ENCODE data around the gene OSBPL5. TPM values are rescaled to one million over a fixed set of nuclear protein-coding genes. Genes with fewer than 3 reads are reported as not detected.

Gene OSBPL5
- total RNA-seq, 1 donor: 49.7 TPM

DNA sequence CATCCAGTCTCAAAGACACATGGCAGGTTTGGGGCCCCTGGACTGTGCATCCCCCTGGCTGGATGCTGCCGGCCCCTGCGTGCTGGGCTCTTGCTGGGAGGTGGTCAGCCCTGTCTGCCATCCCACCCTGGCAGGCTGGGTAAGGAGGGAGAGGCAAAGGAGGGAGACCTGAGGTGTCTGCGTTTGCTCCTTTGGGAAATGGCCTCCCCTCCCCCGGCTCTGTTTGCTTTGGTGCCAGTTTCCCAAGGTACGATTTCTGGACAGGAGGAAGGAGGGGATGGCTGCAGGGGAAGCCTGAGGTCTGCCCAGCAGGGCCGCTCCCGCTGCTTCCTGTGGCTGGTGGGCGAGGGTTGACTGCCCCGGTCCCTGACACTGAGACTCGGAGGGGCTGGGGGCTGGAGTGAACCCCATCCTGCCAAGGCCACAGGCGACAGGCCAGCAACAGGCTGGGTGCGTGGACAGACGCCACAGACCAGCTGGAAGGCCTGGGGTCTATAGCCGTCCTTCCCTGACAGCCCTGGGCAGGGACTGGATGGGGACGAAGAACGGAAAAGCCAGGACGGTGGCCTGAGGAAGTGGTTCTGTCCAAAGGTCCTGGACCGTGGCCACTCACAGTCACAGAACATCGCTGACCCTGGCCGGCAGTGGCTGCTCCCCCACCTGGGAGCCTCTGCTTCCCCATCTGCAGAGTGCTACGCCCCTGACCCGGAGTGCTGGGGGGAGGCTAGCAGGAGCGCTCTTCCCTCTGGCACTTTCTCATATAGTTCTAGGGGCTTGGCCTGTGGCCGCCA is 38.0 kb downstream of the OSBPL5 start:
- no peak overlapping the region for H3K4me3 ChIP-seq (ENCODE audit: low read depth, low read length)
- DNase-seq (ENCODE audit: low read depth): no peak
- TF ChIP-seq, protein P1, sequence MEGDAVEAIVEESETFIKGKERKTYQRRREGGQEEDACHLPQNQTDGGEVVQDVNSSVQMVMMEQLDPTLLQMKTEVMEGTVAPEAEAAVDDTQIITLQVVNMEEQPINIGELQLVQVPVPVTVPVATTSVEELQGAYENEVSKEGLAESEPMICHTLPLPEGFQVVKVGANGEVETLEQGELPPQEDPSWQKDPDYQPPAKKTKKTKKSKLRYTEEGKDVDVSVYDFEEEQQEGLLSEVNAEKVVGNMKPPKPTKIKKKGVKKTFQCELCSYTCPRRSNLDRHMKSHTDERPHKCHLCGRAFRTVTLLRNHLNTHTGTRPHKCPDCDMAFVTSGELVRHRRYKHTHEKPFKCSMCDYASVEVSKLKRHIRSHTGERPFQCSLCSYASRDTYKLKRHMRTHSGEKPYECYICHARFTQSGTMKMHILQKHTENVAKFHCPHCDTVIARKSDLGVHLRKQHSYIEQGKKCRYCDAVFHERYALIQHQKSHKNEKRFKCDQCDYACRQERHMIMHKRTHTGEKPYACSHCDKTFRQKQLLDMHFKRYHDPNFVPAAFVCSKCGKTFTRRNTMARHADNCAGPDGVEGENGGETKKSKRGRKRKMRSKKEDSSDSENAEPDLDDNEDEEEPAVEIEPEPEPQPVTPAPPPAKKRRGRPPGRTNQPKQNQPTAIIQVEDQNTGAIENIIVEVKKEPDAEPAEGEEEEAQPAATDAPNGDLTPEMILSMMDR (IDR thresholded peaks at IDR 0.05; ENCODE audit: insufficient read depth, low read depth, low read length): no peak

DNA sequence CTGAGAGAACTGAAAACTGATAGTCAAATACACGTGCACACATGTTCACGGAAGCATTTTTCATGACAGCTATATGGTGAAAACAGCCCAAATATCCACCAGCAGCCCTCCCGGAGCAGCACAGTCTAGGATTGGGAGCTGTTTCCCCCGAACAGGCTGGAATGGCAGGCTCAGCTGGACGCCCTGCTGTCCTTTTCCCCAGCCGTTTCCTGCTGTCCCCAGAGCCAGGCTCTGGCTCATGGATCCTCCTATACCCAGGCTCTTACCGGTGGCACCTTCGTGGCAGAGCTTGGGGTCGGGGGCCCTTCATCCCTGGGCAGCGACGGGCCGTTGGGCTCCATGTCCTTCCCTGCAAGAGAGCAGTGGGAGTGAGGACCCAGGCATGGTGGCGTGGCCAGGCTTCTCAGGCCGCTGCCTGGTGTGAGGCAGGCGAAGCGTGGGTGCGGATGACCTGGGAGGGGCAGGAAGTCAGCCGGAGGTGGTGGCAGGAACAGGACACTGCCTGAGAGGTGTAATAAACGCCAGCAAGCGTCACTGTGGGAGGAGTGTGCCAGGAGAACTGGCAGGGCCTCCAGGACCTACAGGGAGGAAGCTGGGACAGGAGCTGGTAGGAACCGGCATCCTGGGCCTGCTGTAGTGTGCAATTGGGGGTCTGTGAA is 38.8 kb downstream of the OSBPL5 start:
- no peak overlapping the region for H3K4me3 ChIP-seq (ENCODE audit: low read depth, low read length)
- DNase-seq (ENCODE audit: low read depth): no peak
- TF ChIP-seq, protein P1 (IDR thresholded peaks at IDR 0.05; ENCODE audit: insufficient read depth, low read depth, low read length): no peak

DNA sequence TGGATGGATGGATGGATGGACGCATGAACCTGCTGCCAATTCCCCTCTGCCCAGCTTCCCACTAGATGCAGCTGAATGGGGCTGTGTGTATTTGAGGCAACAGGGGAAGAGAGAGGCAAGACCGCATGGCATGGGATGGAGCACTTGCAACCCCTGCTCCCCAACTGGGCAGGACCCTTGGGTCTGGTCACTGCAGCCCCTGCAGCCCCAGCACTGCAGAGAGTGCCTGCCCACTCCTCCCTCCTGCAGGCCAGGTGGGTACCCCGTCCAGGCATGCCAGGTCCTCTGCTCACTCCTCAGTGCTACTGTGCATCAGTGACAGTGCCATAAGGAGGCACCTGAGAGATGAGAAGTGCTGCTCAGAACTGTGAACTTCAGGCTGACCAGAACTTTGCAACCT is 40.3 kb downstream of the OSBPL5 start:
- TF ChIP-seq, protein P1 (IDR thresholded peaks at IDR 0.05; ENCODE audit: insufficient read depth, low read depth, low read length): no peak
- no peak overlapping the region for H3K4me3 ChIP-seq (ENCODE audit: low read depth, low read length)
- no peak for DNase-seq (ENCODE audit: low read depth)

DNA sequence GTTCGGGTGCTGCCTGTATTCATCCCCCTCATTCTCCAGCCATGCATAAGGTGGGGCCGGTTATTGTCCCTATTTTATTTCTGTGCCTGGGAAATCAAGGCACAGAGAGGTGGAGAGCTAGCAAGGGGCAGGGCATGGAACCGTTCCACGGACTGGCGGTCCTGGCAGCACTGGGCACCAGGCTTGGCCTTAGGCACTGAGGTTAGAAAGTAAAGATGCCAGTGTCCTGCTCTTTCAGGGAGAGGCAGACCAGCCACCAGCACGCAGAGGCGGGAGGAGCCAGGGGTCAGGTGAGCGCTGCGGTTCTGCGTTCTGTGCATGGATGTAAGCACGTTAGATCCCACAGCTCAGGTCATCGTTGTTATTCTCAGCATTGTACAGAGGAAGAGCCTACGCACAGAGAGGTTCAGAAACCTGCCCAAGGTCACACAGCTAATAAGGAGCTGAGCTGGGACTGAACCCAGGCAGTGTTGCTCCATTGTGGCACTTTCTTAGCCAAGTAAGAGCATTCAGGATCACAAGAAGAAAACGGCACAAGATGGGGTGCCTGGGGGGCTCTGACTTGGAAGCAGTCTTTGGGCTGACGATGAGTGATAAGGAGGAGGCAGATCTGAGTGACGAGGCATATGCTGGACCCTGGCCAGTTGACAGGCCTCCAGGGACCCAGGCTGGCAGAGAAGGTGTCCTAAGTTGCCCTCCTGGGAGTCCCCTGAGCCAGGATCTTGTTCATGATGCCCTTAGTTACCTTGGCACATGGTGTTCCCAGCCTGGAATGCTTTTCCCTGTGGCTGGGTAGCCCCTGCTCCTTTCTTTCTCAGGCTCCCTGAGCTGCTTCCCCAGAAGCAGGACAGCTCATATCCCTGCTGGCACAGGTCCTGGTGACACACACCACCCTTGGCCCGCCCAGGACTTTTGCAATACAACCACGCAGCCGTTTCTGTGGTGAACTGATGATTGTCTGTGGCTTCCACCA is 41.1 kb downstream of the OSBPL5 start:
- DNase-seq (ENCODE audit: low read depth): peak; percentile 95
- no peak overlapping the region for H3K4me3 ChIP-seq (ENCODE audit: low read depth, low read length)
- TF ChIP-seq, protein P1 (IDR thresholded peaks at IDR 0.05; ENCODE audit: insufficient read depth, low read depth, low read length): no peak

DNA sequence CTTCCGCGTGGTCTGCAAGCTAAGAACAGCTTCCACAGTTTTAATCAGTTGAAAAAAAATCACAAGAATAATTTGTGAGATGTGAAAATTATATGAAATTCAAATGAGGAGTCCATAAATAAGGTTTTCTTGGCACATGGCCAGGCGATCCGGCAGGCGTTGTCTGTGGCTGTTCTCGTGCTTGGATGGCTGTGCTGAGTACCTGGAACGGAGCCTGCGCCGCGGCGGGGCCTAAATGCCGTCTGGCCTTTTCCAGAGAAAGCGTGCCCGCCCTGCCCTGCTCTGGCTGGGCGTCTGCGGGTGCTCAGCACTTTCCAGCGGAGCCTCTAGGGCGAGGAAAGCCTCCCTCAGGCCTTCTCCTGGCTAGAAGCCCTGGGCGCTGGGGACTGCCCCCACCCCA is 41.8 kb downstream of the OSBPL5 start:
- H3K4me3 ChIP-seq (ENCODE audit: low read depth, low read length): no peak overlapping the region
- peak; percentile 18 for DNase-seq (ENCODE audit: low read depth)
- TF ChIP-seq, protein P1 (IDR thresholded peaks at IDR 0.05; ENCODE audit: insufficient read depth, low read depth, low read length): no peak

DNA sequence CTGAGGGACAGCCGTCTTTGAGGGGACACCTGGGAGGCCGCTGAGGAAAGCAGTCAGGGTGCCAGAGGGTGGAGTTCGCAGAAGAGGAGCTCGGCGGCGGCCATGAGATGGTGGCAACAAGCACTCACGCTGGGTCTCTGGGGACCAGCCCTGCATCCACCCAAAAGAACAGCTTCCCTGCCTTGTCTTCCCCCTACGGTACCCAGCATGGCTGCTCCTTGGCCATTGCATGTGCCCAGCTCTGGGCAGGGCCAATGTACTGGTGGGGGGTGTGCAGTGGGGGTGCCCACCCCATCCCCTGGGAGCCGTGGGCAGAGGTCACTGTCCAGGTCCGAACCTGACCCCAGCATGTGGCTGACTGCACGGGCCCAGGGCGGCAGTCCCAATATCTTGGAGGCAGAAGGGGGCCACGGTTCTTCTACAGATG is 42.3 kb downstream of the OSBPL5 start:
- H3K4me3 ChIP-seq (ENCODE audit: low read depth, low read length): no peak overlapping the region
- DNase-seq (ENCODE audit: low read depth): no peak
- TF ChIP-seq, protein P1 (IDR thresholded peaks at IDR 0.05; ENCODE audit: insufficient read depth, low read depth, low read length): no peak

Data from fibroblast of villous mesenchyme (primary cell).